NCI-H146 (cell line): ENCODE measurements around the gene CHST11.
A peak's percentile ranks its signal among the peaks of the same experiment; 100 is the strongest.

Experiments
- DNase-seq: peaks from one replicate; lab custom pipeline; 2025; lab: John Stamatoyannopoulos, UW

Gene CHST11

GRCh38 chr12:104456417-104456949 lies at the start of gene CHST11:
CHST11 (plus strand) TSS chr12:104456948.
- DNase-seq, result no peak

GRCh38 chr12:104407438-104407837 lies 49.3 kb upstream of the CHST11 start:
- no peak for DNase-seq

- DNase-seq, result no peak
These were observed 48.8 kb upstream of the CHST11 start for GRCh38 chr12:104407922-104408321.

DNA sequence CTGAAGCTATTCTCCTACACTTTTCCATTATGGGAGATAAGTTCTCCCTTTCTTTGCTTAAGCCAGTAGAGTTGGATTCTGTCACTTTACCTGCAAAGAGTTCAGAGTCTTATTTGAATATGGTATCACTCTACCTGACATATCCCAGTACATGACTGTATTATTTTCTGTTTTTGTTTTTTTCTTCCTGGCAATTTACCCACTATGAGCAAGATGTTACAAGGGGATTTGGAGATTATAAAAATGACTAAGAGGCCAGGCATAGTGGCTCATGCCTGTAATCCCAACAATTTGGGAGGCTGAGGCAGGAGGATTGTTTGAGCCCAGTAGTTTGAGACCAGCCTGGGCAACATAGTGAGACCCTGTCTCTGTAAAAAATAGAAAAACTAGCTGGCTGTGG lies 46.4 kb upstream of the CHST11 start:
- no peak for DNase-seq

GRCh38 chr12:104410786-104411185 lies 46.0 kb upstream of the CHST11 start:
- no peak for DNase-seq

DNA sequence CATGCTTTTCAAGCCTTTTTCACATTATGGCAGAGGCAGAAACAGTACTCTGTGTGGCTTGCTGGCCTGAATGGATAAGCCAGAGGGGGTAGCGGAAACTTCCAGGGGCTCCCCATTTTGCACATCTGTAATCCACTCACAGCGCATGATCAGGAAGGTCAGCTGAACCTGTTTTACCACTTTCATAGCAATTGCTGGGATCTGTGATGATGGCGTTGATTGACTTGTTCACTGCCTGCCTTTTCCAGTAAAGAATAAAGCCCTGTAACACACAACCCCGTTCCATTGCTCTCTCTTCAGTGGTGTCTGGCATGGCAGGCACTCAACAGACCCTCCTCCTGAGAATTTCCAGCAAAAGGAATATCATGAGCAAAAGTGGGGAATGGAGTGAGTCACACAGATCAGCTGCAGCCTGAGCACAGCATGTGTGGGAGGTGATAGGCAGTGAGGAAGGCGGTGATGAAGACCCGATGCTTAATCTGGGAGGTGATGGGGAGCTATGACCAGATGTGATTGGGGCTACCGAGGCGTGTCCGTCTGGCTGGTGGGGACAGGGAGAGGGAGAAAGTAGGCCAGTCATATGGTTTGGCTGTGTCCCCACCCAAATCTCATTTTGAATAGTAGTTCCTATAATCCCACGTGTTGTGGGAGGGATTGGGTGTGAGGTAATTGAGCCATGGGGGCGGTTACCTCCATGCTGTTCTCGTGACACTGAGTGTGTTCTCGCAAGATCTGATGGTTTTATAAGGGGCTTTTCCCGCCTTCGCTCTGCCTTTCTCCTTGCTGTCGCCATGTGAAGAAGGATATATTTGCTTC lies 44.7 kb upstream of the CHST11 start:
- no peak for DNase-seq

DNA sequence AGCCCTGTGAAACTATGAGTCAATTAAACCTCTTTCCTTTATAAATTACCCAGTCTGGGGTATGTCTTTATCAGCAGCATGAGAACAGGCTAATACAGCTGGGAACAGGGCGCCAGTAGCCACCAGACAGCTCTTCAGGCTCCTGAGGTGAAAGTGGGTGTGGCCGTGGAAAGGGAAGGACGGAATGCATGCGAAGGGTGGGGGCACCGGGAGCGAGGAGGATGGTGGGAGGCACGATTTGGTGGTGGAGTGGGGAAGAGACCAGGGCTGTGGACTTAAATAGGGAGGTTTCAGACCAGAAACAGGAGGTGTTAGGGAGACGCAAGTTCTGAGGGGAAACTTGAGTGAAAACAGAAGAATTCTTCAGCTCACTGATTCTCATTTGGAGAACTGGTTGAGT lies 44.1 kb upstream of the CHST11 start:
- no peak for DNase-seq

DNA sequence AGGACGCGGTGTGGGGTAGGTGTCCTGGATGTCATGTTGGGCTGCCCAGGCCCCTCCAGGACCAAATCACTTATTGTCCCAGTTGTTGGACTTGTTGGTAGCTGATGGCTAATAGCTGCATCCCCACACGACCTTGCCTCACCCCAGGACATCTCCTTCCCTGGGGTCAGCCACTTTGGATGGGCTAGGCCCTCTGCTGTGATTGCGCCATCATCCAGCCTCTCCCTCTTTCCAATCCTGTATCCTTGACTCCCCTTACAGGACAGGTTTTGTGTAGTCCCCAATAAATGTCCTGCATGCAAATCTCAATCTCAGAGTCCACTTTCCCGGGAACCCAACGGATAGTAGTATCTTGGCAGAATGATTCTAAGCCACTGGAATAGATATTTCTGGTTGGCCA lies 43.4 kb upstream of the CHST11 start:
- no peak for DNase-seq

DNA sequence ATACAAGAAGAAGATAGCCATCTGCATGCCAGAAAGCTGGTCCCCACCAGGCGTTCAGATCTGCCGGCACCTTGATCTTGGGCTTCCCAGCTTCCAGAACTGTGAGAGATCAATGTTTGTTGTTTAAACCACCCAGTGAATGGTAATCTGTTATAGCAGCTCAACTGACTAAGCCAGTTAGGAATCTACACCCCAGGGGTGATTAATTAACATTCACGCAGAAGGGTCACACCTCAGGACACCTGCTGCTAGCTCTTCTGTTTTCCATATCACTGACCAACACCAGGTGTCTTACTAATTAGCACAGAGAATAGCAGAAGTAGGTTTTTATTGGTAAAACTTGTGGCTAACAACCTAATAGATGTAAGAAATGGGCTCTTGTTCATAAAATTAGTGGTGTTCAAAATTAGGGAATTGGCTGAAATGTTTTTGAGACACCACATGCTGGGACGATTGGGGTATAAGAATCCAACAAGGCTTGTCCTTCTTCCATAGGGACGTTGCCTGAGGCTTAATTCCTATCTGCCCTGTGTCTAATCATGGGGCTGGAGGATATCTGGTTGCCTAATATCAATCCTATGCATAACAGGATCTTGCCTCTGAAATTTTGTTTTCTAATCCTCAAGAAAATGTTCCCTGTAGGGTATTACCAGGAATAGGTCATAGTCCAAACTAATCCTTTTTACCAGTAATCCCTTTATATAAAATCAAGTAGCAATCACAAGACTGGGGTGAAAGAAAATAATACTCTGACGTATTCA lies 42.0 kb upstream of the CHST11 start:
- DNase-seq, result peak; percentile 91

- DNase-seq, result no peak
These were observed 41.3 kb upstream of the CHST11 start for GRCh38 chr12:104415342-104415980.

DNA sequence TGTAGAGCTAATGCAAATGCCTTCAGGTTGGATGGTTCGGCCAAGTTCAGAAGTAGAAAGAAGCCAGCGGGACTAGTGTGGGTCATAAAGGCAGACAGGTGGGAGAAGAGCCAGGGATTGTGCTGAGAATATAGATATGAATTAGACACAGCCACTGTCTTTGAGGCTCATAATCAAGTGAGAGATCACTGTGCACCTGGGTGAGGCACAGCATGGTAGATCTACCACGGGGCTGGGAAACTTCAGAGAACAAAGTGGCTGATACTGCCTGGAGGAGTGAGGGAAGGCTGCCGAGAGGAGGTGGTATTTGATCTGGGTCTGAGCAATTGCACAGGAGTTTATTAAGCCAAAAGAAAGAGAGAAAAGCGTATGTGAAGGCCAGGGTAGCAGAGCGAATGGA lies 40.6 kb upstream of the CHST11 start:
- DNase-seq, result no peak

DNA sequence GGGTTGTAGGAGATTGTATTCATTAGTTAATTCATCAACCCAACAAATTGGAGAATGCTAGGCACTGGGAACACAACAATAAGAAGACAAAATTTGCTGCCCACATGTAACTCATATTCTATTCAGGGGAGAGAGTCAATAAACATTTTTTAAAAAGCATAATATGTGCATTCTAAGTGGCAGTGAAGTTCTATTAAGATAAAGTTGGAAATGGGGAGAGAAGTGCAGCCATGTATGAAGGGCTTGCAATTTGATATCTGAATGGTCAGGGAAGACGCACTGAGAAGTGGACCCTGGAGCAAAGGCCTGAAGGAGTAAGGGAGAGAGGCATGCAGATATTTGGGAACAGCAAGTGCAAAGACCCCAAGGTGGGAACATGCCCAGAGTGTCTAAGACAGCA lies 40.2 kb upstream of the CHST11 start:
- no peak for DNase-seq

DNA sequence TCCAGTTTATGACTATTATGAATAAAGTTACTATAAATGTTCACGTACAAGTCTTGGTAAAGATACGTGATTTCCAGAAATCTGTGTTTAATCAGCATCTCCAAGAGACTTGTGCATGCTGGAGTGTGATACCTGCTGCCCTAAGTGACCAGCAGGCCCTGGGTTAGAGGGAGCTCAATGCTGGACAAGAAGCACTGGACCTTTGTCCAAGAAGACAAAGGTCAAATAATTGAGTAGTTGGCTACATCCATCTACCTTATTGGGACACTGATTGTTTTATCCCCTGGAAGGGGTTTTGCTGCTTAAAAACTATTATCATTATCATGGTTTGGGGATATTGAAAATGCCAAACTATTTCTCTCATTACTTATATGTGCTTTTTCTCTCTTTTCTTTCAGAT lies 37.0 kb upstream of the CHST11 start:
- no peak for DNase-seq

- DNase-seq, result no peak
These were observed 35.9 kb upstream of the CHST11 start for GRCh38 chr12:104420868-104421267.

DNA sequence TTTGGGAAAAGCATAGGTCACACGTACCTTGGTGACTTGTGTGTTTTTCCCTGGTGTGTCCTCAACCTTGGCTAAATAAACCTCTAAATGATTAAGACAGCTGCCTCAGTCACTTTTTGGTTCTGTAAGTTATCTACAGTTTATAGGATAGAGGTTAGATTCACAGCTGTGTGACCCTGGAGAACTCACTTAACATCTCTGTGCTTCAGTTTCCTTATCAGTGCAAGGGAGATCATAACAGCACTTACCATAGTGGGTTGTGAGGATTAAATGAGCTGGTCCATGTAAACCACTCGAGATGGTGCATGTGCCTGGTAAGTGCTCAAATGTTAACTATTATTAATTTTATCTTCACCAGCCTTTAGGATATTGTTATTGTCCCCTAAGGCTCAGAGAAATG lies 35.4 kb upstream of the CHST11 start:
- no peak for DNase-seq

GRCh38 chr12:104422441-104422840 lies 34.3 kb upstream of the CHST11 start:
- no peak for DNase-seq

GRCh38 chr12:104423273-104423672 lies 33.5 kb upstream of the CHST11 start:
- no peak for DNase-seq

DNA sequence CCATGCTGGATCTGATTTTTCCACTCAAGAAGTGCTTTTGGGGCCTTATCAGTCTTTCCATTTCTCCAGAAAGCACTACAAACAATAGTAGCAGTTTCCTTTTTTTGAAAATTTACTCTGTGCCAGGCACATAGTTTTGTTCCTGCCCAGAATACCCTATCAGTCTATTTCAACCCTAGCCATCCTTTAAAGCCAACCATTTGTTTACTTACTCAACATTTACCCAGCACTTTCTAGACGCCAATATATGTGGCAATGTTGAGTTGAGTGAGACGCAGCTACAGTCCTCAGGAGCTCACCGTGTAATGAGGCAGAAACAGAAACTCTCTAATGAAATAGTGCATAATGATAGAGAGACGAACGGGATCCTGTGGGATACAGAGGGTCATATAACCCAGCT lies 32.9 kb upstream of the CHST11 start:
- DNase-seq, result no peak

- no peak for DNase-seq
These were observed 31.8 kb upstream of the CHST11 start for GRCh38 chr12:104424955-104425354.

DNA sequence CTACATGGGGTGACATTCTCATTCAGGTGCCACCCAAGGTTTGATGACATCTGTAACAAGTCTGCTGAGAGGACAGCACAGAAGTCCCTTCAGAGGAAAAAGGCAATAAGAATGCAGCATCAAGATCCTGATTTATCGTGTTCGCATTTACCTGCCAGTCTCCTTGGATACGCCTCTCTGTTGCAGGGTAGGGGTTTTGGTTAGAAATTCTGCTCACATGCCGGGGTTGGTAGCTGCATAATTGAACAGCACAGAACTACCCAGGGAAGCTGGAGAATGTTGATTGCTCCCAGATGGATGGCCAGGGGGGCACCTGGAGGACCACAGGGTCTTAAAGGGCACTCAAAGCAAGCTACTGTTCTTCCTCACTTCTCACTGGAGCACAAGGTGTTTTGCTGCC lies 31.1 kb upstream of the CHST11 start:
- DNase-seq, result no peak

DNA sequence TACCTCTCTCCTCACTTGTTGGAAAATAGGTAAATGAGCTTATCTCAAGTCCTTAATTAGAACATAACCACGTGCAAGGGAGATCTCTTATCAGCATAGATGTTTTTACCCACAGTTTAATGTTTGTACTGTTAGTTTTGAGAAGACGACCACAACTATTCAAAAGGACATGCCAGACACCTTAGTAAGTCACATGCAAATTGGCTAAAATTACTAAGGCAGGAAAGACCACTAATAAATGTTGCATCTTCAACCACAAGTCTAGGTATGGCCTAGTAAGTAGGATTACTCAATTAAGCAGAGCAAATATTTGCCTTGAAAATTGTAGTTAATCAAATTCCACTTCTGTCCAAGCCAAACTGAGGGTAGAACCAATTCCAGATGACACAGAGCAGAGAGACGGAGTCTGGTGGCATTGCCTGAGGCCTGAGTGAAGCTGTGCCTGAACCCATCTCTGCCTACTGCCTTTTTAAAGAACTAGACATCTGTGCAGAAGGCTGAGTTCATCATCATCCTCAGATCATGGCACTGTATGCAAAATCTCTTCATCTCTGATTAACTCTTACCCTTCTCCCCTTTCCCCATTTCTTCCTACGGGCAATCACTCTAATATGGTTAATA lies 29.7 kb upstream of the CHST11 start:
- DNase-seq, result no peak

DNA sequence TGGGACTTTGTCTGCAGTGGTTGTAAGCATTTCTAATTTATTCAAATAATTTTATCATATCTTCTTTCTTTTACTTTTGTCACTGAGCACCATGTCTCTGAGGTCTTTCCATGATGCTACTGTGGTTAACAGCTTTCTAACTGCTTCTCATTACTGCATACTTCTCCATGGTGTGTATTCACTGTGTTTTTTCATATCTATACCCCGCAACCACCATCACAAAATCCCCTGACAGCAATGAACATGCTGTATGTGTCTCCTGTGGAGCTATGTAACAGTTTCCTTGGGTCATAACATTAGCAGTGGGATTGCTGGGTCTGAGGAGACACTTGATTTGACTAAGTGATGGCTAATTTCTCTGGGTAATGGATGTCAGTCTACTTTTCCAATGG lies 29.2 kb upstream of the CHST11 start:
- DNase-seq, result no peak
